HL-60 (cell line): ENCODE measurements around the gene HMCES.

ENCODE experiments used
- DNase-seq, 2 experiments: peaks; one replicate each; pipeline ENCODE4 v3.0.0-alpha.2; 2010 to 2020; ENCODE audit warnings: low read depth in 1 of 2, low spot score in 1 of 2
- H3K27ac ChIP-seq: fragments of 250-450 bp; sonication (Bioruptor Pico); replicated peaks from 2 replicates; pipeline ENCODE4 v1.5.1; 2020; ENCODE audit warnings: mild to moderate bottlenecking, moderate library complexity
- H3K27me3 ChIP-seq: fragments of 250-450 bp; sonication (Bioruptor Pico); 2 replicates; pipeline ENCODE4 v1.5.1; 2021; ENCODE audit warnings: mild to moderate bottlenecking, moderate library complexity; ENCODE audit not compliant: insufficient read depth, poor library complexity, severe bottlenecking
- H3K4me3 ChIP-seq: replicated peaks from 2 replicates; pipeline ENCODE4 v1.5.1; 2011; ENCODE audit warnings: mild to moderate bottlenecking, control low read depth, low read length; ENCODE audit not compliant: insufficient read depth
- GABPA ChIP-seq: IDR thresholded peaks from 2 replicates; pipeline ENCODE4 v1.6.1; 2012; ENCODE audit warnings: low read depth
- POLR2AphosphoS5 ChIP-seq: IDR thresholded peaks from 2 replicates; pipeline ENCODE4 v1.6.1; 2012; ENCODE audit warnings: low read depth
- SPI1 ChIP-seq: IDR thresholded peaks from 2 replicates; pipeline ENCODE4 v1.6.1; 2012; ENCODE audit warnings: low read depth, mild to moderate bottlenecking, borderline replicate concordance
- TF ChIP-seq, protein P1 (sequence below): IDR thresholded peaks from 2 replicates; pipeline ENCODE4 v1.6.1; 2012; ENCODE audit warnings: low read depth; ENCODE audit not compliant: insufficient replicate concordance
- TF ChIP-seq, protein P2 (sequence below): IDR thresholded peaks from one replicate; pipeline ENCODE4 v1.5.1; 2011; ENCODE audit warnings: low read length, control low read depth, inconsistent platforms; ENCODE audit not compliant: insufficient read depth

Gene HMCES

DNA sequence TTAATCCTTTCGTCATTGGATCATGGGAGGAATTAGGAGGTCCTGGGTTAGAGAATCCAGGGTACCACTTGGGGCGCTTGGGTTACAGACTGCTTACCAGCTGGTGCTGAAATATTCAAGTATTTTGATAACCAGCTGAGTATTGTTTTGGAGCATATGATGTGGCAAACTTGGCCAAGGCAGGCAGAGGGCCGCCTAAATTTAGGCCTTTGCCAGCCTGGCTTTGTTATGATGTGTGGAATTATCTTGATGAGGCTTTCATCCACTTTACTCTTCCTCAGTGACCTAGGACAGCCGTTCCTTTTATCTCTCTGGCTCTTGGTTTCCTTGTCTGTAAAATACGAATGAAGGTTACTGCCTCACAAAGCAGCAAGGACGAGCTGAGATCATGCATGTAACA is 22.4 kb upstream of the HMCES start:
- no peak for DNase-seq
- Histone ChIP-seq H3K27ac (no peak overlapping the region), H3K4me3 (no peak overlapping the region), H3K27me3 (no peaks in the 10 kb centered on the region)
- TF ChIP-seq SPI1 (no peak), GABPA (no peak), POLR2AphosphoS5 (no peak)
- TF ChIP-seq, protein P1, sequence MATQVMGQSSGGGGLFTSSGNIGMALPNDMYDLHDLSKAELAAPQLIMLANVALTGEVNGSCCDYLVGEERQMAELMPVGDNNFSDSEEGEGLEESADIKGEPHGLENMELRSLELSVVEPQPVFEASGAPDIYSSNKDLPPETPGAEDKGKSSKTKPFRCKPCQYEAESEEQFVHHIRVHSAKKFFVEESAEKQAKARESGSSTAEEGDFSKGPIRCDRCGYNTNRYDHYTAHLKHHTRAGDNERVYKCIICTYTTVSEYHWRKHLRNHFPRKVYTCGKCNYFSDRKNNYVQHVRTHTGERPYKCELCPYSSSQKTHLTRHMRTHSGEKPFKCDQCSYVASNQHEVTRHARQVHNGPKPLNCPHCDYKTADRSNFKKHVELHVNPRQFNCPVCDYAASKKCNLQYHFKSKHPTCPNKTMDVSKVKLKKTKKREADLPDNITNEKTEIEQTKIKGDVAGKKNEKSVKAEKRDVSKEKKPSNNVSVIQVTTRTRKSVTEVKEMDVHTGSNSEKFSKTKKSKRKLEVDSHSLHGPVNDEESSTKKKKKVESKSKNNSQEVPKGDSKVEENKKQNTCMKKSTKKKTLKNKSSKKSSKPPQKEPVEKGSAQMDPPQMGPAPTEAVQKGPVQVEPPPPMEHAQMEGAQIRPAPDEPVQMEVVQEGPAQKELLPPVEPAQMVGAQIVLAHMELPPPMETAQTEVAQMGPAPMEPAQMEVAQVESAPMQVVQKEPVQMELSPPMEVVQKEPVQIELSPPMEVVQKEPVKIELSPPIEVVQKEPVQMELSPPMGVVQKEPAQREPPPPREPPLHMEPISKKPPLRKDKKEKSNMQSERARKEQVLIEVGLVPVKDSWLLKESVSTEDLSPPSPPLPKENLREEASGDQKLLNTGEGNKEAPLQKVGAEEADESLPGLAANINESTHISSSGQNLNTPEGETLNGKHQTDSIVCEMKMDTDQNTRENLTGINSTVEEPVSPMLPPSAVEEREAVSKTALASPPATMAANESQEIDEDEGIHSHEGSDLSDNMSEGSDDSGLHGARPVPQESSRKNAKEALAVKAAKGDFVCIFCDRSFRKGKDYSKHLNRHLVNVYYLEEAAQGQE = no peak
- TF ChIP-seq, protein P2, sequence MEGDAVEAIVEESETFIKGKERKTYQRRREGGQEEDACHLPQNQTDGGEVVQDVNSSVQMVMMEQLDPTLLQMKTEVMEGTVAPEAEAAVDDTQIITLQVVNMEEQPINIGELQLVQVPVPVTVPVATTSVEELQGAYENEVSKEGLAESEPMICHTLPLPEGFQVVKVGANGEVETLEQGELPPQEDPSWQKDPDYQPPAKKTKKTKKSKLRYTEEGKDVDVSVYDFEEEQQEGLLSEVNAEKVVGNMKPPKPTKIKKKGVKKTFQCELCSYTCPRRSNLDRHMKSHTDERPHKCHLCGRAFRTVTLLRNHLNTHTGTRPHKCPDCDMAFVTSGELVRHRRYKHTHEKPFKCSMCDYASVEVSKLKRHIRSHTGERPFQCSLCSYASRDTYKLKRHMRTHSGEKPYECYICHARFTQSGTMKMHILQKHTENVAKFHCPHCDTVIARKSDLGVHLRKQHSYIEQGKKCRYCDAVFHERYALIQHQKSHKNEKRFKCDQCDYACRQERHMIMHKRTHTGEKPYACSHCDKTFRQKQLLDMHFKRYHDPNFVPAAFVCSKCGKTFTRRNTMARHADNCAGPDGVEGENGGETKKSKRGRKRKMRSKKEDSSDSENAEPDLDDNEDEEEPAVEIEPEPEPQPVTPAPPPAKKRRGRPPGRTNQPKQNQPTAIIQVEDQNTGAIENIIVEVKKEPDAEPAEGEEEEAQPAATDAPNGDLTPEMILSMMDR = no peak

DNA sequence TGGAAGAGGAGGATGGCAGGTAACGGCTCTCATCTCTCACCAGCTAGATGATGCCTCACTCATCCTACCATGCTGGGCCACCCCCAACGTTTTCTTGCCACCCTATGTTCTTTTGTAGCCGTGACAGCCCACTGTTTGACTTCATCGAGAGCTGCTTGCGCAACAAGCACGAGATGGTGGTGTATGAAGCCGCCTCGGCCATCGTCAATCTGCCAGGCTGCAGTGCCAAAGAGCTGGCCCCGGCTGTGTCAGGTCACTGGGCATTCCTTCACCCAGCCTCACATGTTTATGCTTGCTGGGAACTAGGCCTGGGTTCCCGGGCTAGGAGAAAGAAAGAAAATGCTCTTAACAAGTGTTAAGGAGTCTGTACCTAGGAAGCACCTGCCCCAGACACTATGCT is 21.1 kb upstream of the HMCES start:
- H3K27ac ChIP-seq = no peak overlapping the region
- no peak overlapping the region for H3K4me3 ChIP-seq
- TF ChIP-seq POLR2AphosphoS5 = no peak
- no peak for DNase-seq
- no peaks in the 10 kb centered on the region for H3K27me3 ChIP-seq

DNA sequence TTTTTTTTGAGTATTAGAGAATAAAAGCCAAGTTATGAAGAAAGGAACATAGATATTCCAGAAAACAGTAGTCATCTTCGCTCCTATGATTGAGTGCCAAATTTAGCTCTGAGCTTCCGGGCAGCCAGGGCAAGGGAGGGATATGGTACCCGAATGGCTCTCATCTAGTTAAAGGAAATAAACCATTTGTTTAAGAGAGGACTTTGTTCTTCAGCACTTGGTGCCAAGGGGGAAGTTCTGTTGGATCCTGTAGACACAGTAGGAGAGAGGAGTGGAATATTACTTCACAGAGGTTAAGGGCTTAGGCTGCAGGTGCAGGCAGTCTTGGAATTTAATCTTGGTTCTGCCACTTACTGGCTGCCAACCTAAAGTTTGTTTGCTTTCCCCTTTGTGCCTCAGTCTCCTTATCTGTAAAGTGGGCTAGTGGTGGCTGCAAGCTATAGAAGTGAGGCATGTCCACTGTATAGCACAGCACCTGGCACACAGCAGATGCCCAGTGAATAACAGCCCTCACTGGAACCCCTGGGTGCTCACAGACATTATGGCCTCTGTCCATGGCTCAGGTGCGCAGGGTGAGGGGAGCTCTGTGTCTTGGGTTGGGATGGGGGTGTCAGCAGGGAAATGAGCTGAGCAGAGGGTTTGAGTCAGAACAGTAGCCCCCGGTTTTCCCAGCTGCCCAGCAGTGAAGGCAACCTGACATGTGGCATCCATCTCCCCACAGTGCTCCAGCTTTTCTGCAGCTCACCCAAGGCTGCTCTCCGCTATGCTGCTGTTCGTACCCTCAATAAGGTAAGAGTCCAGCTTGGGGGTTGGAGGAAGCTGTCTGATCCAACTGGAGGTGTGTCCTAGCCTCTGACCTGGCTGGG is 18.8 kb upstream of the HMCES start:
- DNase-seq = no peak
- Histone ChIP-seq H3K27me3 (no peaks in the 10 kb centered on the region), H3K4me3 (no peak overlapping the region), H3K27ac (no peak overlapping the region)
- TF ChIP-seq POLR2AphosphoS5 (no peak), GABPA (no peak), SPI1 (no peak)
- TF ChIP-seq, protein P2 = no peak
- TF ChIP-seq, protein P1 = no peak

DNA sequence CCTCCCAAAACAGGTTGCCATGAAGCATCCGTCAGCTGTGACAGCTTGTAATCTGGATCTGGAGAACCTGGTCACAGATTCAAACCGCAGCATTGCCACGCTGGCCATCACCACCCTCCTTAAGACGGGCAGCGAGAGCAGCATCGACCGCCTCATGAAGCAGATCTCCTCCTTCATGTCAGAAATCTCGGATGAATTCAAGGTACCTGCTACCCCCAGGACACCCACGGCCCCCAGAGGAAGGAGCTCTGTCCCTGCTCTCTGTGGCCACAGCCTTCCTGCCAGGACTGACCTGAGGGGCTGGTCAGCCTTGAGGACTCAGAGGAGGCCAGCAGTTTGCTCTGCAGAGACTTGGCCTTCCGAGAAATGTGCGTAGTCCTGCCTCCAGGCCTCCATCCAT is 18.1 kb upstream of the HMCES start:
- no peak for DNase-seq
- no peak overlapping the region for H3K4me3 ChIP-seq
- no peak overlapping the region for H3K27ac ChIP-seq
- no peaks in the 10 kb centered on the region for H3K27me3 ChIP-seq
- TF ChIP-seq, protein P1 = no peak
- TF ChIP-seq, protein P2 = no peak
- TF ChIP-seq POLR2AphosphoS5 (no peak), GABPA (no peak), SPI1 (no peak)
